GM23338 (cell line): ENCODE data around the gene NSMCE1. TPM values are rescaled to one million over a fixed set of nuclear protein-coding genes. Genes with fewer than 3 reads are reported as not detected.

Experiments
- ATAC-seq: fragments of 200-7000 bp; cut with Tn5 transposase; 3 replicates; pipeline ENCODE4 v1.9.1; 2020
- DNase-seq: peaks from one replicate; pipeline ENCODE4 v3.0.0-alpha.2; 2015; ENCODE audit warnings: low spot score
- H2AFZ ChIP-seq: fragments of 200-600 bp; sonication (generic); 2 replicates; pipeline ENCODE4 v1.8.0; 2016; ENCODE audit warnings: antibody characterized with exemption, mild to moderate bottlenecking, moderate library complexity
- H3F3A ChIP-seq: fragments of 200-600 bp; sonication (generic); replicated peaks from 2 replicates; pipeline ENCODE4 v1.8.0; 2017; ENCODE audit warnings: antibody characterized with exemption, mixed run types, low read depth
- H3K27ac ChIP-seq: fragments of 200-600 bp; sonication (generic); 2 replicates; pipeline ENCODE4 v1.6.1; 2016; ENCODE audit warnings: low read depth
- H3K27me3 ChIP-seq: fragments of 200-600 bp; sonication (generic); 2 replicates; pipeline ENCODE4 v1.8.0; 2016; ENCODE audit warnings: mild to moderate bottlenecking, mixed run types, moderate library complexity; ENCODE audit not compliant: insufficient read depth
- H3K36me3 ChIP-seq: fragments of 200-600 bp; sonication (generic); 2 replicates; pipeline ENCODE4 v1.8.0; 2016; ENCODE audit warnings: mild to moderate bottlenecking; ENCODE audit not compliant: insufficient read depth
- H3K4me1 ChIP-seq: fragments of 200-600 bp; sonication (generic); 2 replicates; pipeline ENCODE4 v1.8.0; 2016; ENCODE audit warnings: mild to moderate bottlenecking, moderate library complexity; ENCODE audit not compliant: insufficient read depth
- H3K4me2 ChIP-seq: fragments of 200-600 bp; sonication (generic); 2 replicates; pipeline ENCODE4 v1.7.1; 2017; ENCODE audit warnings: mixed run types
- H3K4me3 ChIP-seq: fragments of 200-600 bp; sonication (generic); 2 replicates; pipeline ENCODE4 v1.6.1; 2016; ENCODE audit warnings: mixed run types
- H3K79me2 ChIP-seq: fragments of 200-600 bp; sonication (generic); replicated peaks from 2 replicates; pipeline ENCODE4 v1.8.0; 2017; ENCODE audit warnings: mild to moderate bottlenecking; ENCODE audit not compliant: insufficient read depth
- H3K9me2 ChIP-seq: fragments of 200-600 bp; sonication (generic); 2 replicates; pipeline ENCODE4 v1.8.0; 2017; ENCODE audit not compliant: insufficient read depth
- H4K20me1 ChIP-seq: fragments of 200-600 bp; sonication (generic); replicated peaks from 2 replicates; pipeline ENCODE4 v1.8.0; 2017; ENCODE audit warnings: mild to moderate bottlenecking; ENCODE audit not compliant: insufficient read depth
- H3K27ac Mint-ChIP-seq: 2 replicates; pipeline ENCODE4 v1.8.0; 2020; ENCODE audit warnings: inconsistent platforms, mild to moderate bottlenecking, moderate library complexity, mixed read lengths
- H3K27me3 Mint-ChIP-seq: 3 replicates; pipeline ENCODE4 v1.8.0; 2022; ENCODE audit warnings: low read depth, mild to moderate bottlenecking, moderate library complexity, mixed read lengths, inconsistent platforms; ENCODE audit not compliant: insufficient read depth, poor library complexity
- H3K36me3 Mint-ChIP-seq: 3 replicates; pipeline ENCODE4 v1.8.0; 2021; ENCODE audit warnings: low read depth, mild to moderate bottlenecking, inconsistent platforms, moderate library complexity, mixed read lengths
- H3K4me1 Mint-ChIP-seq: 3 replicates; pipeline ENCODE4 v1.8.0; 2020; ENCODE audit warnings: mild to moderate bottlenecking, inconsistent platforms, mixed read lengths
- H3K4me3 Mint-ChIP-seq: 3 replicates; pipeline ENCODE4 v1.8.0; 2021; ENCODE audit warnings: moderate library complexity, mild to moderate bottlenecking, inconsistent platforms, mixed read lengths
- H3K9me3 Mint-ChIP-seq: 3 replicates; pipeline ENCODE4 v1.8.0; 2020; ENCODE audit warnings: moderate library complexity, mild to moderate bottlenecking, inconsistent platforms, mixed read lengths
- EZH2phosphoT487 ChIP-seq: fragments of 200-600 bp; sonication (generic); IDR thresholded peaks from one replicate; pipeline ENCODE4 v1.8.1; 2018; ENCODE audit warnings: antibody characterized with exemption; ENCODE audit not compliant: unreplicated experiment
- NANOG ChIP-seq: IDR thresholded peaks from 2 replicates; pipeline ENCODE4 v1.6.1; 2016; ENCODE audit warnings: antibody characterized with exemption, borderline replicate concordance
- ZNF114 ChIP-seq: fragments of 250-450 bp; sonication (Bioruptor Pico); IDR thresholded peaks from 2 replicates; pipeline ENCODE4 v1.5.0; 2020; ENCODE audit warnings: mild to moderate bottlenecking, moderate library complexity
- ZNF331 ChIP-seq: fragments of 250-450 bp; sonication (Bioruptor Pico); IDR thresholded peaks from 2 replicates; pipeline ENCODE4 v1.5.0; 2020; ENCODE audit warnings: low read depth, mild to moderate bottlenecking, moderate library complexity
- ZNF462 ChIP-seq: fragments of 250-450 bp; sonication (Bioruptor Pico); IDR thresholded peaks from 2 replicates; pipeline ENCODE4 v1.5.0; 2020; ENCODE audit warnings: mild to moderate bottlenecking, moderate library complexity
- polyA plus RNA-seq: library from polyadenylated mRNA; unstranded; fragments of >200 nt; fragmentation: Nextera tagmentation; extraction: Ambion mirVana; gene quantifications from 2 replicates; pipeline ENCODE4 v1.2.1, GENCODE V29; 2016
- total RNA-seq: library from RNA; depleted of rRNA; stranded (reverse); fragments of >200 nt; shearing (Covaris generic); gene quantifications from 2 replicates; pipeline ENCODE4 v1.2.3, GENCODE V29; 2014
- TF ChIP-seq, protein P1 (sequence below): IDR thresholded peaks from one replicate; pipeline ENCODE4 v1.6.1; 2018; ENCODE audit warnings: antibody characterized with exemption; ENCODE audit not compliant: unreplicated experiment

NSMCE1 gene
- total and polyA plus RNA-seq, 2 experiments from 2014 or later: 30.6 to 50.8 TPM

DNA sequence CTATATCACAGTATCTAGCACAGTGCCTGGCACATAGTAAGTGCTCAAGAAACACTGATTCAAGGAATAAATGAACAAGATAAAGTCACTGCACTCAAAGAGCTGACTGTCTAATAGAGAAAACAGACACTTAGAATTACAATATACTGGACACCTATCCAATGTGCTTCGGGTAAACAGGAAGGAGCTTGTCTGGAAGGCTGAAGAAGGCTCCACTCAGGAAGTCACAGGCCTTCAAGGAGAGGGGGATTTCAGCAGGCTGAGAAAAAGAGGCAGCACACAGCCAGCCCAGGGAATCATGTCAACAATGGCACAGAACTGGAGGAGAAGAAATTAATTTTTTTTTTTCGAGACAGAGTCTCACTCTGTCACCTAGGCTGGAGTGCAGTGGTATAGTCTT lies 35.5 kb upstream of the NSMCE1 start:
- H3K27me3 Mint-ChIP-seq: peaks cover 9% of the 10 kb centered on the region
- Histone ChIP-seq H3K79me2 (no peaks in the 10 kb centered on the region), H2AFZ (no peak overlapping the region), H3K9me2 (no peaks in the 10 kb centered on the region), H3K4me3 (no peak overlapping the region), H4K20me1 (no peaks in the 10 kb centered on the region), H3K4me1 (no peaks in the 10 kb centered on the region), H3K4me2 (no peak overlapping the region), H3K27ac (no peak overlapping the region), H3K36me3 (no peaks in the 10 kb centered on the region), H3K27me3 (no peaks in the 10 kb centered on the region), H3F3A (no peaks in the 10 kb centered on the region)
- DNase-seq: no peak
- no peaks in the 10 kb centered on the region for H3K4me1 Mint-ChIP-seq
- H3K4me3 Mint-ChIP-seq: no peak overlapping the region
- H3K9me3 Mint-ChIP-seq: peaks cover 11% of the 10 kb centered on the region; the same call in 2 of the 3 replicates
- TF ChIP-seq EZH2phosphoT487 (no peak), NANOG (no peak), ZNF462 (CRISPR knock-in tag) (no peak), ZNF114 (no peak), ZNF331 (CRISPR knock-in tag) (no peak)
- TF ChIP-seq, protein P1, sequence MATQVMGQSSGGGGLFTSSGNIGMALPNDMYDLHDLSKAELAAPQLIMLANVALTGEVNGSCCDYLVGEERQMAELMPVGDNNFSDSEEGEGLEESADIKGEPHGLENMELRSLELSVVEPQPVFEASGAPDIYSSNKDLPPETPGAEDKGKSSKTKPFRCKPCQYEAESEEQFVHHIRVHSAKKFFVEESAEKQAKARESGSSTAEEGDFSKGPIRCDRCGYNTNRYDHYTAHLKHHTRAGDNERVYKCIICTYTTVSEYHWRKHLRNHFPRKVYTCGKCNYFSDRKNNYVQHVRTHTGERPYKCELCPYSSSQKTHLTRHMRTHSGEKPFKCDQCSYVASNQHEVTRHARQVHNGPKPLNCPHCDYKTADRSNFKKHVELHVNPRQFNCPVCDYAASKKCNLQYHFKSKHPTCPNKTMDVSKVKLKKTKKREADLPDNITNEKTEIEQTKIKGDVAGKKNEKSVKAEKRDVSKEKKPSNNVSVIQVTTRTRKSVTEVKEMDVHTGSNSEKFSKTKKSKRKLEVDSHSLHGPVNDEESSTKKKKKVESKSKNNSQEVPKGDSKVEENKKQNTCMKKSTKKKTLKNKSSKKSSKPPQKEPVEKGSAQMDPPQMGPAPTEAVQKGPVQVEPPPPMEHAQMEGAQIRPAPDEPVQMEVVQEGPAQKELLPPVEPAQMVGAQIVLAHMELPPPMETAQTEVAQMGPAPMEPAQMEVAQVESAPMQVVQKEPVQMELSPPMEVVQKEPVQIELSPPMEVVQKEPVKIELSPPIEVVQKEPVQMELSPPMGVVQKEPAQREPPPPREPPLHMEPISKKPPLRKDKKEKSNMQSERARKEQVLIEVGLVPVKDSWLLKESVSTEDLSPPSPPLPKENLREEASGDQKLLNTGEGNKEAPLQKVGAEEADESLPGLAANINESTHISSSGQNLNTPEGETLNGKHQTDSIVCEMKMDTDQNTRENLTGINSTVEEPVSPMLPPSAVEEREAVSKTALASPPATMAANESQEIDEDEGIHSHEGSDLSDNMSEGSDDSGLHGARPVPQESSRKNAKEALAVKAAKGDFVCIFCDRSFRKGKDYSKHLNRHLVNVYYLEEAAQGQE: no peak
- no peak overlapping the region for H3K27ac Mint-ChIP-seq
- peaks cover 5% of the 10 kb centered on the region for H3K36me3 Mint-ChIP-seq
- ATAC-seq: no peak
